Chondrocyte (in vitro differentiated cells): ENCODE results near the gene FBXL22. TPM values are rescaled to one million over a fixed set of nuclear protein-coding genes. Genes with fewer than 3 reads are reported as not detected.
A peak's percentile ranks its signal among the peaks of the same experiment; 100 is the strongest.

Experiments used
- DNase-seq: peaks from one replicate; pipeline ENCODE4 v3.0.0; 2021; ENCODE audit warnings: mixed read lengths, low spot score
- H3K27ac Mint-ChIP-seq: one replicate; pipeline ENCODE4 v1.8.0; 2021; ENCODE audit warnings: mild to moderate bottlenecking, moderate library complexity, mixed read lengths; ENCODE audit not compliant: unreplicated experiment
- H3K27me3 Mint-ChIP-seq: 2 replicates; pipeline ENCODE4 v1.8.0; 2021; ENCODE audit warnings: low read depth, mixed read lengths
- H3K36me3 Mint-ChIP-seq: 2 replicates; pipeline ENCODE4 v1.8.0; 2021; ENCODE audit warnings: low read depth, mixed read lengths
- H3K4me1 Mint-ChIP-seq: 2 replicates; pipeline ENCODE4 v1.8.0; 2021; ENCODE audit warnings: low read depth, mild to moderate bottlenecking, mixed read lengths
- H3K4me3 Mint-ChIP-seq: one replicate; pipeline ENCODE4 v1.8.0; 2021; ENCODE audit warnings: mild to moderate bottlenecking, moderate library complexity, mixed read lengths; ENCODE audit not compliant: unreplicated experiment
- H3K9me3 Mint-ChIP-seq: 2 replicates; pipeline ENCODE4 v1.8.0; 2021; ENCODE audit warnings: low read depth, mixed read lengths
- total RNA-seq: library from RNA; stranded (reverse); gene quantifications from 3 replicates; pipeline ENCODE4 v1.2.1, GENCODE V29; 2021
- TF ChIP-seq, protein P1 (sequence below): fragments of 200-600 bp; sonication (generic); IDR thresholded peaks from 2 replicates; pipeline ENCODE4 v1.5.0; 2021; ENCODE audit warnings: antibody characterized with exemption, mild to moderate bottlenecking, moderate library complexity

FBXL22 gene
- total RNA-seq, 1 donor from 2014 or later: 3.9 TPM

- peaks cover under 1% of the 10 kb centered on the region for H3K36me3 Mint-ChIP-seq
- no peak for DNase-seq
Observed at GRCh38 chr15:63598473-63599400, 1.6 kb downstream of the FBXL22 start.

DNA sequence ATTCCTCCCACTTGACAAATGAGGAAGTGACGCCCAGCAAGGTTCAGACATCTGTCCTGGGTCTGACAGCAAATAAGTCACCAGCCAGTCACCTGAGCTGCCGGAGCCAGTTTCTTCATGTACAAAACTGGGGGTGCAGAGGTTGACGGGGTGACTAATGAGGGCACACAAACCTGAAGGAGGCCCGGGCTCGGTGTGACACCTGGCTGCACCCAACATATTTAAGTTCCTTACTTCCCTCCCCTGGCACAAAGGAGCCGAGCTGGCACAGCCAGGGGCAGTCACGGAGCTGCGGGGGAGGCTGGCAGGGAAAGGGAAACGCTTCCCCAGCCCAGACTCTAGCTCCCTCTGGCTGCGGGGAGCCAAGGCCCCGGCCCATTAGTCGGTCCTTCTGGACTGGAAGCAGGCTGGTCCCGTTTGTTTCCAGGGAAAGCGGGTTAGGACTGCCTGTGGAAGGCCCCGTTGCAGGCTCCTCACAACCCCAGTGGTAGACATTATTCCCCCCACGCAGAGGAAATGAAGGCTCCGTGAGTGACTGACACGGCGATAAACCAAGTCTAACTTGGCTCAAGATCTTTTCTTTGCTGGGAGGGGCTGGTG is 2.3 kb downstream of the FBXL22 start:
- DNase-seq: no peak
- Mint-ChIP-seq H3K27me3 (no peaks in the 10 kb centered on the region), H3K9me3 (no peaks in the 10 kb centered on the region), H3K36me3 (no peaks in the 10 kb centered on the region), H3K4me1 (peaks cover 54% of the 10 kb centered on the region), H3K27ac (peak overlapping the region; percentile 90), H3K4me3 (peak overlapping the region; percentile 67)
- TF ChIP-seq, protein P1, sequence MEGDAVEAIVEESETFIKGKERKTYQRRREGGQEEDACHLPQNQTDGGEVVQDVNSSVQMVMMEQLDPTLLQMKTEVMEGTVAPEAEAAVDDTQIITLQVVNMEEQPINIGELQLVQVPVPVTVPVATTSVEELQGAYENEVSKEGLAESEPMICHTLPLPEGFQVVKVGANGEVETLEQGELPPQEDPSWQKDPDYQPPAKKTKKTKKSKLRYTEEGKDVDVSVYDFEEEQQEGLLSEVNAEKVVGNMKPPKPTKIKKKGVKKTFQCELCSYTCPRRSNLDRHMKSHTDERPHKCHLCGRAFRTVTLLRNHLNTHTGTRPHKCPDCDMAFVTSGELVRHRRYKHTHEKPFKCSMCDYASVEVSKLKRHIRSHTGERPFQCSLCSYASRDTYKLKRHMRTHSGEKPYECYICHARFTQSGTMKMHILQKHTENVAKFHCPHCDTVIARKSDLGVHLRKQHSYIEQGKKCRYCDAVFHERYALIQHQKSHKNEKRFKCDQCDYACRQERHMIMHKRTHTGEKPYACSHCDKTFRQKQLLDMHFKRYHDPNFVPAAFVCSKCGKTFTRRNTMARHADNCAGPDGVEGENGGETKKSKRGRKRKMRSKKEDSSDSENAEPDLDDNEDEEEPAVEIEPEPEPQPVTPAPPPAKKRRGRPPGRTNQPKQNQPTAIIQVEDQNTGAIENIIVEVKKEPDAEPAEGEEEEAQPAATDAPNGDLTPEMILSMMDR: peak; percentile 75

More at GRCh38 chr15:63598473-63599400, 1.6 kb downstream of the FBXL22 start:
- no peaks in the 10 kb centered on the region for H3K27me3 Mint-ChIP-seq
- peak overlapping the region; percentile 90 for H3K27ac Mint-ChIP-seq
- H3K4me1 Mint-ChIP-seq: peaks cover 54% of the 10 kb centered on the region
- no peaks in the 10 kb centered on the region for H3K9me3 Mint-ChIP-seq
- TF ChIP-seq, protein P1: no peak
- H3K4me3 Mint-ChIP-seq: peak overlapping the region; percentile 67

DNA sequence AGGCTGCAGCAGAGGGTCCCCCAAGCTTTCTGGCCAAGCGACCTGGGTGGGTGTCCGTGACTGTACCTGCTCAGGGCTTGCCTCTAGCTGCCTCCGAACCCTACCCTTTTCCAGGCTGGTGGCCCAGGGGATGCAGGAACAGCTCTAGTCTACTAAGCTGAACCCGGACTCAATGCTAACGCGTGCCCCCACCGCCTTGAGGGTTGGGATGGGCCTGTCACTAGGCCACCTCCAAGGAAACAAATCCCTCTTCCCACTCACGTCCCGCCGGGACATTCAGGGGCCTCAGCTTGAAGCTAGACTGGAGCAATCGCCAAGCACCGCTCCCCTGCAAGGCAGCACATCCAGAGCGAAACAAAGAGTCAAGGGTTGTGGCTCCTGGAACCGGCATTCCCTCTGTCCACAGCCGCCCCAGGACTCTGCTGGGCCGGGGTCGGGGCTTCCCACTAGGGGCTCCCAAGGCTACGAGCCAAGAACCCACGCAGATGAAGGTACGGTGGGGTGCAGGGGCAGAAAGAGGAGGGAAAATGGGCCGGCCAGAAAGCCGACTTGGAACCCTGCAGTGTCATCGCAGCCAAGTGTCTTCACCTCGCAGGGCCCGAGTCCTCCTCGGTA is 2.9 kb downstream of the FBXL22 start:
- Mint-ChIP-seq H3K4me3 (peak overlapping the region; percentile 67), H3K27ac (peak overlapping the region; percentile 79), H3K9me3 (no peaks in the 10 kb centered on the region), H3K27me3 (no peaks in the 10 kb centered on the region), H3K4me1 (peaks cover 54% of the 10 kb centered on the region), H3K36me3 (no peaks in the 10 kb centered on the region)
- no peak for DNase-seq
- TF ChIP-seq, protein P1: no peak

GRCh38 chr15:63600616-63601025 is 3.4 kb downstream of the FBXL22 start:
- peaks cover 54% of the 10 kb centered on the region for H3K4me1 Mint-ChIP-seq
- no peak for DNase-seq
- no peaks in the 10 kb centered on the region for H3K36me3 Mint-ChIP-seq
- H3K9me3 Mint-ChIP-seq: no peaks in the 10 kb centered on the region
- peak overlapping the region; percentile 79 for H3K27ac Mint-ChIP-seq
- peak overlapping the region; percentile 86 for H3K4me3 Mint-ChIP-seq
- no peaks in the 10 kb centered on the region for H3K27me3 Mint-ChIP-seq
- TF ChIP-seq, protein P1: no peak
